HUDEP-2 (cell line): ENCODE measurements around the gene AFAP1L1.
A peak's percentile ranks its signal among the peaks of the same experiment; 100 is the strongest.

Experiments used
- DNase-seq, 76 experiments: peaks; one replicate each; lab custom pipeline; 2025; ENCODE audit not compliant: unreplicated experiment in 76 of 76; lab: John Stamatoyannopoulos, UW

The AFAP1L1 gene

GRCh38 chr5:149271716-149272563, at the start of gene AFAP1L1:
Gene AFAP1L1, plus strand, starts transcription at chr5:149271859. Its CDS starts 110 bp downstream, at chr5:149271969.
- DNase-seq, result peak in 1 of 76 experiments; percentile 10

- no peak for DNase-seq
Observed at GRCh38 chr5:149223081-149223848, 48.4 kb upstream of the AFAP1L1 start.

GRCh38 chr5:149224282-149224681, 47.4 kb upstream of the AFAP1L1 start:
- no peak for DNase-seq

GRCh38 chr5:149227168-149227826, 44.4 kb upstream of the AFAP1L1 start:
- DNase-seq, result no peak

- peak in 24 of 76 experiments; percentile 2 to 34 (median 10) for DNase-seq
Observed at GRCh38 chr5:149228618-149229297, 42.9 kb upstream of the AFAP1L1 start.

GRCh38 chr5:149229298-149229937, 42.2 kb upstream of the AFAP1L1 start:
- no peak for DNase-seq

- no peak for DNase-seq
Observed at GRCh38 chr5:149235841-149236240, 35.8 kb upstream of the AFAP1L1 start.

GRCh38 chr5:149237662-149238061, 34.0 kb upstream of the AFAP1L1 start:
- no peak for DNase-seq

- DNase-seq, result no peak
Observed at GRCh38 chr5:149238540-149238939, 33.1 kb upstream of the AFAP1L1 start.

- no peak for DNase-seq
Observed at GRCh38 chr5:149239917-149240316, 31.7 kb upstream of the AFAP1L1 start.

- DNase-seq, result no peak
Observed at GRCh38 chr5:149240354-149240998, 31.2 kb upstream of the AFAP1L1 start.

- DNase-seq, result no peak
Observed at GRCh38 chr5:149242339-149242738, 29.3 kb upstream of the AFAP1L1 start.

- DNase-seq, result no peak
Observed at GRCh38 chr5:149246906-149247305, 24.8 kb upstream of the AFAP1L1 start.

- no peak for DNase-seq
Observed at GRCh38 chr5:149247726-149248125, 23.9 kb upstream of the AFAP1L1 start.

GRCh38 chr5:149251546-149251945, 20.1 kb upstream of the AFAP1L1 start:
- no peak for DNase-seq

- no peak for DNase-seq
Observed at GRCh38 chr5:149254506-149254905, 17.2 kb upstream of the AFAP1L1 start.

- no peak for DNase-seq
Observed at GRCh38 chr5:149256451-149256850, 15.2 kb upstream of the AFAP1L1 start.

- DNase-seq, result no peak
Observed at GRCh38 chr5:149257131-149257530, 14.5 kb upstream of the AFAP1L1 start.

GRCh38 chr5:149257889-149258705, 13.6 kb upstream of the AFAP1L1 start:
- DNase-seq, result no peak
